Right lung (tissue), 5 donors: Measurements from ENCODE around the gene MT2A. TPM values are rescaled to one million over a fixed set of nuclear protein-coding genes. Genes with fewer than 3 reads are reported as not detected.

Experiments used
- polyA plus RNA-seq, 5 donors: library from polyadenylated mRNA; unstranded; fragments of 120-200 nt; gene quantifications; one replicate each; pipeline versions ENCODE4 v1.2.1 to v1.2.3, GENCODE V29; 2013; ENCODE audit warnings: inconsistent platforms in 1 of 5, low replicate concordance in 1 of 5; ENCODE audit not compliant: insufficient read length in 5 of 5, insufficient read depth in 1 of 5

The MT2A gene
- polyA plus RNA-seq, 5 donors: 33.1 to 52.4 (median 36.6) TPM

Other genes with a start within 250 kb of the MT2A start
- 10 to 100 TPM; 56.7 to 70.6 (median 59.3) TPM for gene AMFR, start 183.0 kb upstream of the MT2A start, polyA plus RNA-seq
- gene NUDT21, start 157.3 kb upstream of the MT2A start, polyA plus RNA-seq: 100 to 1,000 TPM in 4 of 5 donors, 10 to 100 TPM in 1; 88.5 to 151 (median 131) TPM
- gene OGFOD1, start 157.0 kb upstream of the MT2A start, polyA plus RNA-seq: 10 to 100 TPM; 35.4 to 40.4 (median 37.8) TPM
- gene BBS2, start 88.6 kb upstream of the MT2A start, polyA plus RNA-seq: 100 to 1,000 TPM in 1 of 5 donors, 10 to 100 TPM in 4; 60.1 to 108 (median 92.8) TPM
- gene MT4, start 43.5 kb upstream of the MT2A start, polyA plus RNA-seq: not detected
- under 1 TPM in 1 of 5 donors, not detected in 4; 0.51 TPM for gene MT3, start 19.1 kb upstream of the MT2A start, polyA plus RNA-seq
- 10 to 100 TPM; 10.6 to 21.5 (median 15.0) TPM for gene MT1E, start 17.2 kb downstream of the MT2A start, polyA plus RNA-seq
- gene MT1M, start 24.1 kb downstream of the MT2A start, polyA plus RNA-seq: 1 to 10 TPM in 1 of 5 donors, under 1 TPM in 4; 0.70 to 1.2 (median 0.87) TPM
- under 1 TPM in 1 of 5 donors, not detected in 4; 0.58 TPM for gene MT1A, start 30.1 kb downstream of the MT2A start, polyA plus RNA-seq
- not detected for gene MT1B, start 43.3 kb downstream of the MT2A start, polyA plus RNA-seq
- 10 to 100 TPM in 1 of 5 donors, 1 to 10 TPM in 4; 4.7 to 11.0 (median 5.7) TPM for gene MT1F, start 49.4 kb downstream of the MT2A start, polyA plus RNA-seq
- 10 to 100 TPM in 1 of 5 donors, 1 to 10 TPM in 2, under 1 TPM in 1, not detected in 1; 0.41 to 37.0 (median 2.0) TPM for gene MT1G, start 59.5 kb downstream of the MT2A start, polyA plus RNA-seq
- 10 to 100 TPM in 1 of 5 donors, 1 to 10 TPM in 1, not detected in 3; 1.2 to 17.0 TPM for gene MT1H, start 61.2 kb downstream of the MT2A start, polyA plus RNA-seq
- 10 to 100 TPM; 13.6 to 17.7 (median 16.4) TPM for gene MT1X, start 73.9 kb downstream of the MT2A start, polyA plus RNA-seq
- gene NUP93, start 121.5 kb downstream of the MT2A start, polyA plus RNA-seq: 10 to 100 TPM; 60.7 to 67.2 (median 63.6) TPM